Measurements from ENCODE around the gene PARP16. TPM values are rescaled to one million over a fixed set of nuclear protein-coding genes. Genes with fewer than 3 reads are reported as not detected.

The PARP16 gene
- total and polyA plus RNA-seq, 2 experiments from 2014 or later, result 9.3 to 19.7 TPM

- H3K4me2 ChIP-seq, result no peak overlapping the region
These were observed 68.9 kb downstream of the PARP16 start for GRCh38 chr15:65217526-65218482.

GRCh38 chr15:65215496-65215895, 71.2 kb downstream of the PARP16 start:
- no peak for DNase-seq (ENCODE audit: low spot score)
- TF ChIP-seq EZH2 (IDR thresholded peaks at IDR 0.05; ENCODE audit: borderline replicate concordance), result no peak
- Histone ChIP-seq H3K79me2 (no peaks in the 10 kb centered on the region), H3K27ac (no peak overlapping the region), H3K9me3 (ENCODE audit: low read depth) (no peaks in the 10 kb centered on the region), H2AFZ (no peak overlapping the region), H3K4me2 (no peak overlapping the region), H3K36me3 (replicated peaks; ENCODE audit: insufficient read depth, low read depth) (no peaks in the 10 kb centered on the region), H3K9me2 (replicated peaks; ENCODE audit: insufficient read depth) (no peaks in the 10 kb centered on the region), H3K4me3 (no peak overlapping the region), H3K4me1 (ENCODE audit: insufficient read depth) (peaks cover 22% of the 10 kb centered on the region), H3K27me3 (no peaks in the 10 kb centered on the region), H4K20me1 (ENCODE audit: insufficient read depth, poor library complexity, severe bottlenecking) (no peaks in the 10 kb centered on the region)

More at GRCh38 chr15:65217526-65218482, 68.9 kb downstream of the PARP16 start:
- Histone ChIP-seq H3K27me3 (no peaks in the 10 kb centered on the region), H3K4me1 (ENCODE audit: insufficient read depth) (peaks cover 7% of the 10 kb centered on the region), H3K36me3 (replicated peaks; ENCODE audit: insufficient read depth, low read depth) (no peaks in the 10 kb centered on the region), H4K20me1 (ENCODE audit: insufficient read depth, poor library complexity, severe bottlenecking) (no peaks in the 10 kb centered on the region), H2AFZ (no peak overlapping the region), H3K4me3 (no peak overlapping the region), H3K9me3 (ENCODE audit: low read depth) (no peaks in the 10 kb centered on the region), H3K9me2 (replicated peaks; ENCODE audit: insufficient read depth) (no peaks in the 10 kb centered on the region), H3K27ac (no peak overlapping the region), H3K79me2 (no peaks in the 10 kb centered on the region)
- 90% methylated on average over 10 of the region's 10 CpGs for WGBS (ENCODE audit: low lambda C conversion rate, missing lambda C conversion rate)
- no peak for DNase-seq (ENCODE audit: low spot score)
- no peak for TF ChIP-seq EZH2 (IDR thresholded peaks at IDR 0.05; ENCODE audit: borderline replicate concordance)
- TF ChIP-seq EZH2phosphoT487 (IDR thresholded peaks at IDR 0.05; ENCODE audit: low read depth, severe bottlenecking, unreplicated experiment), result no peak
- TF ChIP-seq CTCF (IDR thresholded peaks at IDR 0.05; ENCODE audit: poor library complexity), result no peak

- H2AFZ ChIP-seq, result no peak overlapping the region
- no peaks in the 10 kb centered on the region for H3K9me2 ChIP-seq (replicated peaks; ENCODE audit: insufficient read depth)
- no peaks in the 10 kb centered on the region for H3K36me3 ChIP-seq (replicated peaks; ENCODE audit: insufficient read depth, low read depth)
- WGBS (ENCODE audit: low lambda C conversion rate, missing lambda C conversion rate), result 82% methylated on average over 4 of the region's 4 CpGs
- no peaks in the 10 kb centered on the region for H3K27me3 ChIP-seq
- H3K4me3 ChIP-seq, result no peak overlapping the region
- no peak overlapping the region for H3K27ac ChIP-seq
- no peaks in the 10 kb centered on the region for H3K79me2 ChIP-seq
- no peaks in the 10 kb centered on the region for H3K9me3 ChIP-seq (ENCODE audit: low read depth)
- DNase-seq (ENCODE audit: low spot score), result no peak
- TF ChIP-seq CTCF (IDR thresholded peaks at IDR 0.05; ENCODE audit: poor library complexity) (no peak), EZH2phosphoT487 (IDR thresholded peaks at IDR 0.05; ENCODE audit: low read depth, severe bottlenecking, unreplicated experiment) (no peak), EZH2 (IDR thresholded peaks at IDR 0.05; ENCODE audit: borderline replicate concordance) (no peak)
- no peaks in the 10 kb centered on the region for H4K20me1 ChIP-seq (ENCODE audit: insufficient read depth, poor library complexity, severe bottlenecking)
- H3K4me1 ChIP-seq (ENCODE audit: insufficient read depth), result peaks cover 33% of the 10 kb centered on the region
- H3K4me2 ChIP-seq, result no peak overlapping the region
These were observed 72.7 kb downstream of the PARP16 start for GRCh38 chr15:65214010-65214409.

- Histone ChIP-seq H3K79me2 (no peaks in the 10 kb centered on the region), H3K27ac (no peak overlapping the region), H3K9me2 (replicated peaks; ENCODE audit: insufficient read depth) (no peaks in the 10 kb centered on the region), H2AFZ (no peak overlapping the region), H3K27me3 (no peaks in the 10 kb centered on the region), H3K4me1 (ENCODE audit: insufficient read depth) (peaks cover 33% of the 10 kb centered on the region), H3K36me3 (replicated peaks; ENCODE audit: insufficient read depth, low read depth) (no peaks in the 10 kb centered on the region), H4K20me1 (ENCODE audit: insufficient read depth, poor library complexity, severe bottlenecking) (no peaks in the 10 kb centered on the region), H3K9me3 (ENCODE audit: low read depth) (no peaks in the 10 kb centered on the region), H3K4me2 (no peak overlapping the region), H3K4me3 (no peak overlapping the region)
- TF ChIP-seq EZH2 (IDR thresholded peaks at IDR 0.05; ENCODE audit: borderline replicate concordance), result no peak
- TF ChIP-seq CTCF (IDR thresholded peaks at IDR 0.05; ENCODE audit: poor library complexity), result no peak
- TF ChIP-seq EZH2phosphoT487 (IDR thresholded peaks at IDR 0.05; ENCODE audit: low read depth, severe bottlenecking, unreplicated experiment), result no peak
- no peak for DNase-seq (ENCODE audit: low spot score)
- 86% methylated on average over 2 of the region's 2 CpGs for WGBS (ENCODE audit: low lambda C conversion rate, missing lambda C conversion rate)
These were observed 73.4 kb downstream of the PARP16 start for GRCh38 chr15:65213241-65213640.
